Testis (tissue), 2 donors: ENCODE measurements around the gene GRID1.

Source experiments
- POLR2A ChIP-seq: fragments of 450-650 bp; IDR thresholded peaks from one replicate; pipeline ENCODE4 v1.6.1; 2017; ENCODE audit warnings: antibody characterized with exemption, mild to moderate bottlenecking, moderate library complexity
- TF ChIP-seq, protein P1 (sequence below), 3 experiments: fragments of 450-650 bp in 2 of 3; fragments of 200-600 bp in 1 of 3; sonication (generic) in 1 of 3; IDR thresholded peaks; one replicate each; pipeline ENCODE4 v1.5.1; 2016 to 2019; ENCODE audit warnings: antibody characterized with exemption in 3 of 3, mild to moderate bottlenecking in 2 of 3, moderate library complexity in 1 of 3

DNA sequence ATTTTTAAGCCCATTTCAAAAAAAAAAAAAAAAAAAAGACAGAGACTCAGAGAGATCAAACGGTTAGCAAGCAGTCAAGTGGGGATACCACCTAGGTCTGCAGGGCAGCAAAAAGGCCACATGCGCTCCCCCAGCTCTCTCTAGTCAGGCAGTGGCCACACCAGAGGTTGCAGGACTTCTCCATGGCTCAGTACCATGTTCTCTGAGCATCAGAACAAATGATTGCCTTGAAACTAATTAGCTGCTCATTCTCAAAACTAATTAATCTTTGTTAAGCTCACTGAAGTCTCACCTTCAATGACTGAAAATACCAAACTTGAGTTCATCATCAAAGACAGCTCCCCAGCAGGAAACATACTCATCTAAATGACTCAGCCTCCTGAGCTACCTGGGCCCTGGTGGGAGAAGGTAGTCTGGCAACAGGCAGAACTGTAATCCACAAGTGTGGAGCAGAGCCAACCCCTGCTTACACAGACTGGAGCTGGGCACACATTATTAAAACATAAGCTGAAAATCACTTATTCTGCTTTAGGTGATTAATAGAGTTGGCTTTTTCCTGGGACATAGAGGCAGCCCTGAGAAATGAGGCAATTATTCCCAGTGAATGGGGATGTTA lies 319.6 kb downstream of the GRID1 start:
- TF ChIP-seq, protein P1, sequence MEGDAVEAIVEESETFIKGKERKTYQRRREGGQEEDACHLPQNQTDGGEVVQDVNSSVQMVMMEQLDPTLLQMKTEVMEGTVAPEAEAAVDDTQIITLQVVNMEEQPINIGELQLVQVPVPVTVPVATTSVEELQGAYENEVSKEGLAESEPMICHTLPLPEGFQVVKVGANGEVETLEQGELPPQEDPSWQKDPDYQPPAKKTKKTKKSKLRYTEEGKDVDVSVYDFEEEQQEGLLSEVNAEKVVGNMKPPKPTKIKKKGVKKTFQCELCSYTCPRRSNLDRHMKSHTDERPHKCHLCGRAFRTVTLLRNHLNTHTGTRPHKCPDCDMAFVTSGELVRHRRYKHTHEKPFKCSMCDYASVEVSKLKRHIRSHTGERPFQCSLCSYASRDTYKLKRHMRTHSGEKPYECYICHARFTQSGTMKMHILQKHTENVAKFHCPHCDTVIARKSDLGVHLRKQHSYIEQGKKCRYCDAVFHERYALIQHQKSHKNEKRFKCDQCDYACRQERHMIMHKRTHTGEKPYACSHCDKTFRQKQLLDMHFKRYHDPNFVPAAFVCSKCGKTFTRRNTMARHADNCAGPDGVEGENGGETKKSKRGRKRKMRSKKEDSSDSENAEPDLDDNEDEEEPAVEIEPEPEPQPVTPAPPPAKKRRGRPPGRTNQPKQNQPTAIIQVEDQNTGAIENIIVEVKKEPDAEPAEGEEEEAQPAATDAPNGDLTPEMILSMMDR (IDR thresholded peaks at IDR 0.05): no peak
- no peak for TF ChIP-seq POLR2A
